OCI-LY1 (cell line): ENCODE data around the gene CCNE1.

Experiments used
- CTCF ChIP-seq: fragments of 200-600 bp; sonication (generic), shearing (Covaris generic); IDR thresholded peaks from 2 replicates; pipeline ENCODE4 v1.5.1; 2017; ENCODE audit warnings: mild to moderate bottlenecking, antibody characterized with exemption, low read length, moderate library complexity, mixed read lengths
- EZH2 ChIP-seq: fragments of 200-600 bp; sonication (generic), shearing (Covaris generic); IDR thresholded peaks from 2 replicates; pipeline ENCODE4 v1.8.0; 2017; ENCODE audit warnings: borderline replicate concordance, mixed run types, mild to moderate bottlenecking, antibody characterized with exemption, low read length, moderate library complexity, mixed read lengths

GRCh38 chr19:29841559-29842367 is 30.0 kb downstream of the CCNE1 start:
- no peak for TF ChIP-seq CTCF
- no peak for TF ChIP-seq EZH2
